HepG2 (cell line): ENCODE measurements around the gene SPDYE4. TPM values are rescaled to one million over a fixed set of nuclear protein-coding genes. Genes with fewer than 3 reads are reported as not detected.

Experiments
- CAMTA2 ChIP-seq: sonication (generic); formaldehyde crosslinking; IDR thresholded peaks from 2 replicates; pipeline ENCODE4 v1.4.0; 2020; ENCODE audit warnings: mild to moderate bottlenecking, missing genetic modification reagents, borderline replicate concordance
- CCAR2 ChIP-seq: fragments of 200-400 bp; formaldehyde crosslinking; optimal IDR thresholded peaks from 2 replicates; pipeline ENCODE3; 2018; ENCODE audit warnings: low read depth, mild to moderate bottlenecking, low read length, moderate library complexity
- CHD4 ChIP-seq: fragments of 200-600 bp; sonication (generic); IDR thresholded peaks from 2 replicates; pipeline ENCODE4 v1.7.0; 2017; ENCODE audit warnings: mild to moderate bottlenecking, low read length, borderline replicate concordance
- ELF3 ChIP-seq: IDR thresholded peaks from 2 replicates; pipeline ENCODE4 v1.6.1; 2016; ENCODE audit warnings: missing genetic modification reagents, missing compliant biosample characterization
- HMGA1 ChIP-seq: sonication (generic); formaldehyde crosslinking; conservative IDR thresholded peaks from 2 replicates; pipeline ENCODE4 v1.4.0; 2020; ENCODE audit warnings: missing genetic modification reagents
- PAWR ChIP-seq: sonication (generic); formaldehyde crosslinking; IDR thresholded peaks from 2 replicates; pipeline ENCODE4 v1.4.0; 2020; ENCODE audit warnings: missing genetic modification reagents, mild to moderate bottlenecking, borderline replicate concordance
- PHF5A ChIP-seq: IDR thresholded peaks from one replicate; pipeline ENCODE4 v1.6.1; 2018; ENCODE audit warnings: low read depth, missing genetic modification reagents; ENCODE audit not compliant: unreplicated experiment
- RARA ChIP-seq: IDR thresholded peaks from 2 replicates; pipeline ENCODE4 v1.6.1; 2016; ENCODE audit warnings: missing genetic modification reagents, missing compliant biosample characterization
- RFX1 ChIP-seq: fragments of 450-650 bp; IDR thresholded peaks from 2 replicates; pipeline ENCODE4 v1.6.1; 2017
- TEAD3 ChIP-seq: optimal IDR thresholded peaks from 2 replicates; pipeline ENCODE3; 2016; ENCODE audit warnings: borderline replicate concordance
- ZNF264 ChIP-seq: sonication (generic); formaldehyde crosslinking; IDR thresholded peaks from 2 replicates; pipeline ENCODE4 v1.4.0; 2020; ENCODE audit warnings: missing genetic modification reagents
- ZSCAN22 ChIP-seq: sonication (generic); formaldehyde crosslinking; IDR thresholded peaks from 2 replicates; pipeline ENCODE4 v1.4.0; 2020; ENCODE audit warnings: mild to moderate bottlenecking, missing genetic modification reagents
- polyA plus RNA-seq, 8 experiments: library from polyadenylated mRNA; depleted of rRNA in 3 of 8; stranded (reverse) in 7 of 8; unstranded in 1 of 8; fragments of >200 nt; fragmentation: Illumina TruSeq in 4 of 8; extraction: Trizol in 4 of 8; gene quantifications; 2 replicates each; pipeline versions ENCODE4 v1.2.1 to v1.2.3, GENCODE V29; 2011 to 2016; ENCODE audit warnings: low read depth in 4 of 8, missing spikeins in 1 of 8, mixed read lengths in 1 of 8; ENCODE audit not compliant: insufficient read depth in 1 of 8
- total RNA-seq, 5 experiments: library from RNA; depleted of rRNA; stranded (reverse); fragments of >200 nt; fragmentation: Illumina TruSeq; extraction: Trizol; gene quantifications; 2 replicates each; pipeline ENCODE4 v1.2.3, GENCODE V29; 2016; ENCODE audit warnings: low read depth in 1 of 5
- TF ChIP-seq, protein P1 (sequence below): sonication (generic); formaldehyde crosslinking; IDR thresholded peaks from 2 replicates; pipeline ENCODE4 v1.5.0; 2020; ENCODE audit warnings: mild to moderate bottlenecking, missing genetic modification reagents, borderline replicate concordance
- TF ChIP-seq, protein P2 (sequence below): sonication (generic); formaldehyde crosslinking; IDR thresholded peaks from 2 replicates; pipeline ENCODE4 v1.5.0; 2020; ENCODE audit warnings: missing genetic modification reagents
- TF ChIP-seq, protein P3 (sequence below): sonication (generic); formaldehyde crosslinking; IDR thresholded peaks from 2 replicates; pipeline ENCODE4 v1.4.0; 2020; ENCODE audit warnings: missing genetic modification reagents; ENCODE audit errors: not compliant biosample characterization
- TF ChIP-seq, protein P4 (sequence below): fragments of 450-650 bp; IDR thresholded peaks from 2 replicates; pipeline ENCODE4 v1.6.1; 2017
- TF ChIP-seq, protein P5 (sequence below): IDR thresholded peaks from 2 replicates; pipeline ENCODE4 v1.6.1; 2016; ENCODE audit warnings: mild to moderate bottlenecking
- TF ChIP-seq, protein P6 (sequence below): sonication (generic); formaldehyde crosslinking; IDR thresholded peaks from 2 replicates; pipeline ENCODE4 v1.4.0; 2020; ENCODE audit warnings: missing genetic modification reagents, borderline replicate concordance

Gene SPDYE4
- total and polyA plus RNA-seq, 2 of the 13 experiments (the other 11 are each of a cell fraction or from before 2014, with no cell fraction given), result not detected

DNA sequence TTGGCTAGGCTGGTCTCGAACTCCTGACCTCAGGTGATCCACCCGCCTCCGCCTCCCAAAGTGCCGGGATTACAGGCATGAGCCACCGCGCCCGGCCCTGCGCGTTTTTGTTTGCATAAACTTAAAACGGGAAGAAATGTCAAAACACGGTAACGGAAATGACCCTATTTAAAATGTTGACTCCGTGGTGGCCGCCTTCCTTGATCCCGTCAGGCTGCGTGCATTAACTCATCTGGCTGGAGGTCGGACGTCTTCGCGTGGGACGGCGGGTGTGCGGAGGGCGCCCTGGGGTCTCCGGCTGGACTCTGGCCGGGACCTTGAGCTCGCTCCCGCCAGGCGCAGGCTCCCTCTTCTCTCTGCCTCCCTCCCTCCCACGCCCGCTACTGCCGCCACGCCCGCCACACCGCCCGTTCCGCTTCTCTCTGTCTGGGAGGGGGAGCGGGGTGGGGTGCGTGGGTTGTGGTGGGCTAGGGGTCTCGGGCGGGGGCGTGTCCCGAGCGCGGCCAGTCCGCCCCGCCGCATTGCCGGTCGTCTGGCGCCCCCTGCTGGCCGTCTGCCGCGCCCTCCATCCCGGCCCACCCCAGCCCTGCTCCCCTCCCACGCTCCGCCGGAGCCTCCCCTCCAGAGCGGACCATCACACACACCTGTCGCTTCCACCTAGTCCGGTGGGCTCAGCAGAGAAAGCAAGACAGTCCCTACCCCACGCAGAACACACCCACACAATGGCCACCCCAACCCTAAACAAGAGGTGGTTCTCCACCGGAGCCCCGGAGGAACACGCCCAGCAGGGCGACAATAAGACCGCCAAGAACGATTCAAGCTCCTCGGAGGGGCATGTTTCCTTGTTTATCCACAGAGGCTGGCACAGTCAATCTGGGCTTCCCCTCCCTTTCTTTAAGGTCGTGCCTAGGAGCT is 12.5 kb downstream of the SPDYE4 start (continued):
- TF ChIP-seq, protein P1, sequence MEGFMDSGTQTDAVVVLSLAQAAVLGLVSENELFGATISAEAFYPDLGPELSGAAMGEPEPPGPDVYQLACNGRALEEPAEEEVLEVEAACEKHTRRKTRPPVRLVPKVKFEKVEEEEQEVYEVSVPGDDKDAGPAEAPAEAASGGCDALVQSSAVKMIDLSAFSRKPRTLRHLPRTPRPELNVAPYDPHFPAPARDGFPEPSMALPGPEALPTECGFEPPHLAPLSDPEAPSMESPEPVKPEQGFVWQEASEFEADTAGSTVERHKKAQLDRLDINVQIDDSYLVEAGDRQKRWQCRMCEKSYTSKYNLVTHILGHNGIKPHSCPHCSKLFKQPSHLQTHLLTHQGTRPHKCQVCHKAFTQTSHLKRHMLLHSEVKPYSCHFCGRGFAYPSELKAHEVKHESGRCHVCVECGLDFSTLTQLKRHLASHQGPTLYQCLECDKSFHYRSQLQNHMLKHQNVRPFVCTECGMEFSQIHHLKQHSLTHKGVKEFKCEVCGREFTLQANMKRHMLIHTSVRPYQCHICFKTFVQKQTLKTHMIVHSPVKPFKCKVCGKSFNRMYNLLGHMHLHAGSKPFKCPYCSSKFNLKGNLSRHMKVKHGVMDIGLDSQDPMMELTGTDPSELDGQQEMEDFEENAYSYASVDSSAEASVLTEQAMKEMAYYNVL (CRISPR knock-in tag), result no peak
- TF ChIP-seq CHD4 (no peak), ZNF264 (CRISPR knock-in tag) (no peak), PHF5A (CRISPR knock-in tag) (no peak), CAMTA2 (CRISPR knock-in tag) (no peak), ELF3 (CRISPR knock-in tag) (peak; percentile 39; the same call in 1 of the 2 replicates), ZSCAN22 (CRISPR knock-in tag) (no peak), HMGA1 (CRISPR knock-in tag) (no peak), RFX1 (no peak), CCAR2 (no peak), RARA (CRISPR knock-in tag) (peak; percentile 48; the same call in 1 of the 2 replicates), PAWR (CRISPR knock-in tag) (0 out of 2 replicates have a peak, but pooled peaks have one; percentile 69), TEAD3 (CRISPR knock-in tag) (no peak)
- TF ChIP-seq, protein P2, sequence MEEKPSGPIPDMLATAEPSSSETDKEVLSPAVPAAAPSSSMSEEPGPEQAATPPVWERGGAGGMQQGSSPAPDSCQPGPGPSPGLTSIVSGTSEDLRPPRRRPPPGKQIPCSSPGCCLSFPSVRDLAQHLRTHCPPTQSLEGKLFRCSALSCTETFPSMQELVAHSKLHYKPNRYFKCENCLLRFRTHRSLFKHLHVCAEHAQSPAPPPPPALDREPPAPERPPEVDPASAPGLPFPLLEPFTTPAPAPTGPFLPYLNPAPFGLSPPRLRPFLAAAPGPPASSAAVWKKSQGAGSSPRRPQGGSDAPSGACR, result no peak
- TF ChIP-seq, protein P3, sequence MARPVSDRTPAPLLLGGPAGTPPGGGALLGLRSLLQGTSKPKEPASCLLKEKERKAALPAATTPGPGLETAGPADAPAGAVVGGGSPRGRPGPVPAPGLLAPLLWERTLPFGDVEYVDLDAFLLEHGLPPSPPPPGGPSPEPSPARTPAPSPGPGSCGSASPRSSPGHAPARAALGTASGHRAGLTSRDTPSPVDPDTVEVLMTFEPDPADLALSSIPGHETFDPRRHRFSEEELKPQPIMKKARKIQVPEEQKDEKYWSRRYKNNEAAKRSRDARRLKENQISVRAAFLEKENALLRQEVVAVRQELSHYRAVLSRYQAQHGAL, result no peak
- TF ChIP-seq, protein P4, sequence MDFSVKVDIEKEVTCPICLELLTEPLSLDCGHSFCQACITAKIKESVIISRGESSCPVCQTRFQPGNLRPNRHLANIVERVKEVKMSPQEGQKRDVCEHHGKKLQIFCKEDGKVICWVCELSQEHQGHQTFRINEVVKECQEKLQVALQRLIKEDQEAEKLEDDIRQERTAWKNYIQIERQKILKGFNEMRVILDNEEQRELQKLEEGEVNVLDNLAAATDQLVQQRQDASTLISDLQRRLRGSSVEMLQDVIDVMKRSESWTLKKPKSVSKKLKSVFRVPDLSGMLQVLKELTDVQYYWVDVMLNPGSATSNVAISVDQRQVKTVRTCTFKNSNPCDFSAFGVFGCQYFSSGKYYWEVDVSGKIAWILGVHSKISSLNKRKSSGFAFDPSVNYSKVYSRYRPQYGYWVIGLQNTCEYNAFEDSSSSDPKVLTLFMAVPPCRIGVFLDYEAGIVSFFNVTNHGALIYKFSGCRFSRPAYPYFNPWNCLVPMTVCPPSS, result no peak
- TF ChIP-seq, protein P5, sequence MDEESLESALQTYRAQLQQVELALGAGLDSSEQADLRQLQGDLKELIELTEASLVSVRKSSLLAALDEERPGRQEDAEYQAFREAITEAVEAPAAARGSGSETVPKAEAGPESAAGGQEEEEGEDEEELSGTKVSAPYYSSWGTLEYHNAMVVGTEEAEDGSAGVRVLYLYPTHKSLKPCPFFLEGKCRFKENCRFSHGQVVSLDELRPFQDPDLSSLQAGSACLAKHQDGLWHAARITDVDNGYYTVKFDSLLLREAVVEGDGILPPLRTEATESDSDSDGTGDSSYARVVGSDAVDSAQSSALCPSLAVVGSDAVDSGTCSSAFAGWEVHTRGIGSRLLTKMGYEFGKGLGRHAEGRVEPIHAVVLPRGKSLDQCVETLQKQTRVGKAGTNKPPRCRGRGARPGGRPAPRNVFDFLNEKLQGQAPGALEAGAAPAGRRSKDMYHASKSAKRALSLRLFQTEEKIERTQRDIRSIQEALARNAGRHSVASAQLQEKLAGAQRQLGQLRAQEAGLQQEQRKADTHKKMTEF (CRISPR knock-in tag), result no peak
- TF ChIP-seq, protein P6, sequence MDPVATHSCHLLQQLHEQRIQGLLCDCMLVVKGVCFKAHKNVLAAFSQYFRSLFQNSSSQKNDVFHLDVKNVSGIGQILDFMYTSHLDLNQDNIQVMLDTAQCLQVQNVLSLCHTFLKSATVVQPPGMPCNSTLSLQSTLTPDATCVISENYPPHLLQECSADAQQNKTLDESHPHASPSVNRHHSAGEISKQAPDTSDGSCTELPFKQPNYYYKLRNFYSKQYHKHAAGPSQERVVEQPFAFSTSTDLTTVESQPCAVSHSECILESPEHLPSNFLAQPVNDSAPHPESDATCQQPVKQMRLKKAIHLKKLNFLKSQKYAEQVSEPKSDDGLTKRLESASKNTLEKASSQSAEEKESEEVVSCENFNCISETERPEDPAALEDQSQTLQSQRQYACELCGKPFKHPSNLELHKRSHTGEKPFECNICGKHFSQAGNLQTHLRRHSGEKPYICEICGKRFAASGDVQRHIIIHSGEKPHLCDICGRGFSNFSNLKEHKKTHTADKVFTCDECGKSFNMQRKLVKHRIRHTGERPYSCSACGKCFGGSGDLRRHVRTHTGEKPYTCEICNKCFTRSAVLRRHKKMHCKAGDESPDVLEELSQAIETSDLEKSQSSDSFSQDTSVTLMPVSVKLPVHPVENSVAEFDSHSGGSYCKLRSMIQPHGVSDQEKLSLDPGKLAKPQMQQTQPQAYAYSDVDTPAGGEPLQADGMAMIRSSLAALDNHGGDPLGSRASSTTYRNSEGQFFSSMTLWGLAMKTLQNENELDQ (CRISPR knock-in tag), result no peak
